ENCODE data around the gene RGS6.

- TF ChIP-seq JUND (IDR thresholded peaks at IDR 0.05) (no peak), ATF3 (IDR thresholded peaks at IDR 0.05) (no peak), EGR1 (IDR thresholded peaks at IDR 0.05; ENCODE audit: low read depth in 2 of 2) (no peak), SP1 (IDR thresholded peaks at IDR 0.05) (no peak)
- TF ChIP-seq, protein P1, sequence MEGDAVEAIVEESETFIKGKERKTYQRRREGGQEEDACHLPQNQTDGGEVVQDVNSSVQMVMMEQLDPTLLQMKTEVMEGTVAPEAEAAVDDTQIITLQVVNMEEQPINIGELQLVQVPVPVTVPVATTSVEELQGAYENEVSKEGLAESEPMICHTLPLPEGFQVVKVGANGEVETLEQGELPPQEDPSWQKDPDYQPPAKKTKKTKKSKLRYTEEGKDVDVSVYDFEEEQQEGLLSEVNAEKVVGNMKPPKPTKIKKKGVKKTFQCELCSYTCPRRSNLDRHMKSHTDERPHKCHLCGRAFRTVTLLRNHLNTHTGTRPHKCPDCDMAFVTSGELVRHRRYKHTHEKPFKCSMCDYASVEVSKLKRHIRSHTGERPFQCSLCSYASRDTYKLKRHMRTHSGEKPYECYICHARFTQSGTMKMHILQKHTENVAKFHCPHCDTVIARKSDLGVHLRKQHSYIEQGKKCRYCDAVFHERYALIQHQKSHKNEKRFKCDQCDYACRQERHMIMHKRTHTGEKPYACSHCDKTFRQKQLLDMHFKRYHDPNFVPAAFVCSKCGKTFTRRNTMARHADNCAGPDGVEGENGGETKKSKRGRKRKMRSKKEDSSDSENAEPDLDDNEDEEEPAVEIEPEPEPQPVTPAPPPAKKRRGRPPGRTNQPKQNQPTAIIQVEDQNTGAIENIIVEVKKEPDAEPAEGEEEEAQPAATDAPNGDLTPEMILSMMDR (IDR thresholded peaks at IDR 0.05; ENCODE audit: low read depth, low read length, missing input control), result no peak
Observed at GRCh38 chr14:72499746-72500145, 567.5 kb downstream of the RGS6 start.
